Neural cell (in vitro differentiated cells): ENCODE measurements around the gene GRM4. TPM values are rescaled to one million over a fixed set of nuclear protein-coding genes. Genes with fewer than 3 reads are reported as not detected.

Experiments used
- H2AFZ ChIP-seq: fragments of 200-600, 300-800 bp; sonication (generic), shearing (Covaris generic); 2 replicates; pipeline ENCODE4 v1.6.0; 2014; ENCODE audit warnings: low read depth, mild to moderate bottlenecking, antibody characterized with exemption, low read length, moderate library complexity
- H3F3A ChIP-seq: fragments of 200-600 bp; shearing (Covaris generic); 2 replicates; pipeline ENCODE4 v1.6.1; 2016; ENCODE audit warnings: mild to moderate bottlenecking, moderate library complexity, mixed read lengths, antibody characterized with exemption, low read length; ENCODE audit not compliant: insufficient read depth, poor library complexity, severe bottlenecking
- H3K27ac ChIP-seq: fragments of 200-600, 300-800 bp; sonication (generic), shearing (Covaris generic); 2 replicates; pipeline ENCODE4 v1.5.1; 2014; ENCODE audit warnings: mild to moderate bottlenecking, low read length, moderate library complexity
- H3K27me3 ChIP-seq: fragments of 300-800, 200-600 bp; sonication (generic), shearing (Covaris generic); 2 replicates; pipeline ENCODE4 v1.6.0; 2014; ENCODE audit warnings: mild to moderate bottlenecking, low read depth, low read length, moderate library complexity; ENCODE audit not compliant: insufficient read depth
- H3K36me3 ChIP-seq: fragments of 300-800, 200-600 bp; sonication (generic), shearing (Covaris generic); 2 replicates; pipeline ENCODE4 v1.5.1; 2014; ENCODE audit warnings: mild to moderate bottlenecking, antibody characterized with exemption, low read length, moderate library complexity; ENCODE audit not compliant: insufficient read depth
- H3K4me2 ChIP-seq: fragments of 300-800, 200-600 bp; sonication (generic), shearing (Covaris generic); 2 replicates; pipeline ENCODE4 v1.6.0; 2014; ENCODE audit warnings: mild to moderate bottlenecking, low read length
- H3K4me3 ChIP-seq: fragments of 300-800, 200-600 bp; sonication (generic), shearing (Covaris generic); 2 replicates; pipeline ENCODE4 v1.5.1; 2014; ENCODE audit warnings: mild to moderate bottlenecking, low read length, moderate library complexity
- H3K79me2 ChIP-seq: fragments of 200-600 bp; shearing (Covaris generic); replicated peaks from 2 replicates; pipeline ENCODE4 v1.6.0; 2014; ENCODE audit warnings: mild to moderate bottlenecking, low read length, moderate library complexity; ENCODE audit not compliant: insufficient read depth
- H3K9ac ChIP-seq: fragments of 300-800, 200-600 bp; sonication (generic), shearing (Covaris generic); 2 replicates; pipeline ENCODE4 v1.6.1; 2016; ENCODE audit warnings: mild to moderate bottlenecking, low read length, mixed read lengths
- H3K9me2 ChIP-seq: fragments of 200-600 bp; shearing (Covaris generic); 2 replicates; pipeline ENCODE4 v1.6.1; 2016; ENCODE audit warnings: mild to moderate bottlenecking, low read length, mixed read lengths; ENCODE audit not compliant: insufficient read depth
- H3K9me3 ChIP-seq: fragments of 200-600, 300-800 bp; sonication (generic), shearing (Covaris generic); 2 replicates; pipeline ENCODE4 v1.6.1; 2016; ENCODE audit warnings: mild to moderate bottlenecking, mixed run types, low read length, moderate library complexity, mixed read lengths
- H4K20me1 ChIP-seq: fragments of 200-600 bp; shearing (Covaris generic); 2 replicates; pipeline ENCODE4 v1.6.1; 2016; ENCODE audit warnings: mild to moderate bottlenecking, mixed run types; ENCODE audit not compliant: insufficient read depth
- CTCF ChIP-seq: fragments of 450-650 bp; IDR thresholded peaks from 2 replicates; pipeline ENCODE4 v1.5.1; 2014; ENCODE audit warnings: antibody characterized with exemption, mild to moderate bottlenecking, moderate library complexity; ENCODE audit not compliant: poor library complexity, severe bottlenecking
- EP300 ChIP-seq: fragments of 450-650 bp; conservative IDR thresholded peaks from 2 replicates; pipeline ENCODE4 v1.6.1; 2014; ENCODE audit warnings: antibody characterized with exemption, mild to moderate bottlenecking, moderate library complexity; ENCODE audit not compliant: poor library complexity, severe bottlenecking
- EZH2 ChIP-seq: fragments of 200-600, 300-800 bp; shearing (Covaris generic), sonication (generic); IDR thresholded peaks from 2 replicates; pipeline ENCODE4 v1.6.1; 2014; ENCODE audit warnings: antibody characterized with exemption, low read length, borderline replicate concordance, mild to moderate bottlenecking; ENCODE audit not compliant: insufficient read depth, poor library complexity, severe bottlenecking
- MXI1 ChIP-seq: fragments of 450-650 bp; conservative IDR thresholded peaks from 2 replicates; pipeline ENCODE4 v1.6.1; 2014; ENCODE audit warnings: antibody characterized with exemption, mild to moderate bottlenecking; ENCODE audit not compliant: poor library complexity, severe bottlenecking
- POLR2AphosphoS5 ChIP-seq: IDR thresholded peaks from 2 replicates; pipeline ENCODE4 v1.6.1; 2012
- RAD21 ChIP-seq: fragments of 450-650 bp; conservative IDR thresholded peaks from 2 replicates; pipeline ENCODE4 v1.6.1; 2014; ENCODE audit warnings: antibody characterized with exemption, mild to moderate bottlenecking, moderate library complexity
- REST ChIP-seq: IDR thresholded peaks from 2 replicates; pipeline ENCODE4 v1.6.1; 2012; ENCODE audit warnings: borderline replicate concordance
- SMC3 ChIP-seq: fragments of 450-650 bp; conservative IDR thresholded peaks from 2 replicates; pipeline ENCODE4 v1.6.1; 2014; ENCODE audit warnings: antibody characterized with exemption, mild to moderate bottlenecking, moderate library complexity; ENCODE audit not compliant: poor library complexity
- TAF1 ChIP-seq: IDR thresholded peaks from 2 replicates; pipeline ENCODE4 v1.6.1; 2012; ENCODE audit warnings: low read depth
- polyA plus RNA-seq: library from polyadenylated mRNA; depleted of rRNA; stranded (reverse); fragments of >200 nt; gene quantifications from 2 replicates; pipeline ENCODE4 v1.2.3, GENCODE V29; 2014

Gene GRM4
- polyA plus RNA-seq, 1 donor from 2014 or later: 2.1 TPM

- Histone ChIP-seq H3K9ac (no peak overlapping the region), H3K9me2 (no peaks in the 10 kb centered on the region), H3K4me2 (no peak overlapping the region), H3K79me2 (no peaks in the 10 kb centered on the region), H3K4me3 (no peak overlapping the region), H2AFZ (no peak overlapping the region), H3K27me3 (no peaks in the 10 kb centered on the region), H3F3A (no peaks in the 10 kb centered on the region), H4K20me1 (no peaks in the 10 kb centered on the region), H3K36me3 (no peaks in the 10 kb centered on the region), H3K9me3 (no peaks in the 10 kb centered on the region), H3K27ac (no peak overlapping the region)
- no peak for TF ChIP-seq MXI1
- TF ChIP-seq EZH2: no peak
- no peak for TF ChIP-seq CTCF
- TF ChIP-seq TAF1: no peak
- TF ChIP-seq REST: no peak
- no peak for TF ChIP-seq POLR2AphosphoS5
Measured at GRCh38 chr6:34170346-34170745, 24.5 kb upstream of the GRM4 start.

GRCh38 chr6:34169897-34170296 lies 24.0 kb upstream of the GRM4 start:
- no peaks in the 10 kb centered on the region for H3K27me3 ChIP-seq
- no peak overlapping the region for H3K4me3 ChIP-seq
- H3K36me3 ChIP-seq: no peaks in the 10 kb centered on the region
- H3K9ac ChIP-seq: no peak overlapping the region
- no peak overlapping the region for H3K27ac ChIP-seq
- no peak overlapping the region for H2AFZ ChIP-seq
- H4K20me1 ChIP-seq: no peaks in the 10 kb centered on the region
- H3K9me2 ChIP-seq: no peaks in the 10 kb centered on the region
- no peak overlapping the region for H3K4me2 ChIP-seq
- H3F3A ChIP-seq: no peaks in the 10 kb centered on the region
- H3K9me3 ChIP-seq: no peaks in the 10 kb centered on the region
- TF ChIP-seq TAF1: no peak
- no peak for TF ChIP-seq MXI1
- TF ChIP-seq EZH2: no peak
- no peak for TF ChIP-seq SMC3
- TF ChIP-seq POLR2AphosphoS5: no peak
- no peak for TF ChIP-seq REST
- TF ChIP-seq EP300: no peak
- no peak for TF ChIP-seq CTCF
- TF ChIP-seq RAD21: no peak
- no peaks in the 10 kb centered on the region for H3K79me2 ChIP-seq
